GM12878 (cell line): ENCODE results near the gene C11orf65. TPM values are rescaled to one million over a fixed set of nuclear protein-coding genes. Genes with fewer than 3 reads are reported as not detected.

Source experiments
- ATAC-seq: fragments of 200-7000 bp; cut with Tn5 transposase; 3 replicates; pipeline ENCODE4 v1.9.1; 2020; ENCODE audit warnings: mild to moderate bottlenecking, moderate library complexity
- BruUV-seq: library from RNA; stranded (reverse); fragments of 400-500 nt; replicated peaks from 2 replicates; lab custom pipeline; 2021; lab: Mats Ljungman, UMichigan
- CTCF ChIA-PET: fragments of 300-600 bp; sonication (Branson Sonifier 250); formaldehyde crosslinking; extraction: SDS; loops from one replicate; lab custom pipeline; 2021; ENCODE audit warnings: inconsistent platforms; lab: Yijun Ruan, JAX
- POLR2A ChIA-PET: fragments of 350-600 bp; formaldehyde crosslinking; extraction: SDS; loops from one replicate; lab custom pipeline; 2021; ENCODE audit warnings: inconsistent platforms; lab: Charles Lee
- RAD21 ChIA-PET: fragments of 300-600 bp; sonication (Branson Sonifier 250); formaldehyde crosslinking; loops from one replicate; lab custom pipeline; 2023; ENCODE audit warnings: antibody characterized with exemption; ENCODE audit not compliant: unreplicated experiment; lab: Charles Lee
- SMC1A ChIA-PET: fragments of 300-600 bp; sonication (Branson Sonifier 250); formaldehyde crosslinking; loops from one replicate; lab custom pipeline; 2023; ENCODE audit not compliant: unreplicated experiment, uncharacterized antibody; lab: Charles Lee
- DNase-seq: peaks from one replicate; pipeline ENCODE4 v3.0.0-alpha.2; 2011; ENCODE audit warnings: low read depth, low spot score
- FAIRE-seq: peaks from 3 replicates; lab custom pipeline; 2011; peaks lifted over from hg19 to GRCh38; lab: Jason Lieb, UNC
- H2AFZ ChIP-seq: 2 replicates; pipeline ENCODE4 v1.6.0; 2011; ENCODE audit warnings: low read depth, low read length, control low read depth; ENCODE audit not compliant: control insufficient read depth
- H3K27ac ChIP-seq: 2 replicates; pipeline ENCODE4 v1.5.1; 2011; ENCODE audit warnings: control low read depth; ENCODE audit not compliant: control insufficient read depth, insufficient read depth
- H3K27me3 ChIP-seq, 2 experiments: replicated peaks in 1 of 2; 2 replicates each; pipeline versions ENCODE4 v1.6.0 to v1.6.1; 2011; ENCODE audit warnings: low read length in 1 of 2; ENCODE audit not compliant: control insufficient read depth in 2 of 2, insufficient read depth in 2 of 2
- H3K36me3 ChIP-seq, 2 experiments: 2 replicates each; pipeline ENCODE4 v1.5.1; 2011; ENCODE audit warnings: low read length in 1 of 2; ENCODE audit not compliant: control insufficient read depth in 2 of 2, insufficient read depth in 2 of 2
- H3K4me1 ChIP-seq: 2 replicates; pipeline ENCODE4 v1.6.1; 2011; ENCODE audit warnings: mild to moderate bottlenecking, low read length, moderate library complexity, mixed read lengths; ENCODE audit not compliant: control insufficient read depth, insufficient read depth
- H3K4me2 ChIP-seq: 2 replicates; pipeline ENCODE4 v1.6.0; 2011; ENCODE audit warnings: control low read depth; ENCODE audit not compliant: control insufficient read depth, insufficient read depth
- H3K4me3 ChIP-seq: fragments of 200-600 bp; sonication (generic); 2 replicates; pipeline ENCODE4 v1.5.1; 2016
- H3K79me2 ChIP-seq: 2 replicates; pipeline ENCODE4 v1.6.0; 2011; ENCODE audit warnings: low read length; ENCODE audit not compliant: control insufficient read depth, insufficient read depth
- H3K9ac ChIP-seq: 2 replicates; pipeline ENCODE4 v1.8.0; 2011; ENCODE audit warnings: low read length, control low read depth, mixed read lengths; ENCODE audit not compliant: control insufficient read depth, insufficient read depth
- H3K9me3 ChIP-seq: replicated peaks from 3 replicates; pipeline ENCODE4 v1.5.1; 2011; ENCODE audit warnings: mild to moderate bottlenecking, low read length; ENCODE audit not compliant: control insufficient read depth, insufficient read depth
- H4K20me1 ChIP-seq: 2 replicates; pipeline ENCODE4 v1.6.0; 2011; ENCODE audit not compliant: control insufficient read depth, insufficient read depth
- ATF7 ChIP-seq: fragments of 450-650 bp; IDR thresholded peaks from 2 replicates; pipeline ENCODE4 v1.6.1; 2016; ENCODE audit warnings: low read depth, mild to moderate bottlenecking
- GABPA ChIP-seq: IDR thresholded peaks from 2 replicates; pipeline ENCODE4 v1.6.1; 2014; ENCODE audit warnings: antibody characterized with exemption, low read depth, mild to moderate bottlenecking, inconsistent platforms
- JUNB ChIP-seq: IDR thresholded peaks from 2 replicates; pipeline ENCODE4 v1.6.1; 2016; ENCODE audit warnings: antibody characterized with exemption, mild to moderate bottlenecking
- LARP7 ChIP-seq: fragments of 450-650 bp; IDR thresholded peaks from 2 replicates; pipeline ENCODE4 v1.6.1; 2017; ENCODE audit warnings: mild to moderate bottlenecking
- RUNX3 ChIP-seq: IDR thresholded peaks from 2 replicates; pipeline ENCODE4 v1.6.1; 2012; ENCODE audit warnings: low read length, inconsistent platforms
- SRF ChIP-seq, 2 experiments: IDR thresholded peaks; 2 replicates each; pipeline ENCODE4 v1.6.1; 2011; ENCODE audit warnings: low read depth in 2 of 2, low read length in 2 of 2, mild to moderate bottlenecking in 1 of 2, moderate library complexity in 1 of 2
- TCF12 ChIP-seq: IDR thresholded peaks from 2 replicates; pipeline ENCODE4 v1.6.1; 2011; ENCODE audit warnings: low read depth, mild to moderate bottlenecking, low read length
- in situ Hi-C: fragments of 300-500 bp; cut with MboI; formaldehyde crosslinking; loops from 9 replicates; pipeline ENCODE4 v1.14.3; 2018; ENCODE audit warnings: mixed read lengths
- intact Hi-C: fragments of 100-400 bp; cut with micrococcal nuclease; formaldehyde crosslinking; loops from one replicate; pipeline ENCODE4 v1.14.2; 2022; ENCODE audit not compliant: unreplicated experiment
- polyA plus RNA-seq, 11 experiments: library from polyadenylated mRNA; depleted of rRNA in 4 of 11; unstranded in 6 of 11; stranded (reverse) in 5 of 11; fragments of >200 nt; fragmentation: Nextera tagmentation in 4 of 11; fragmentation: Illumina TruSeq in 1 of 11; extraction: Ambion mirVana in 4 of 11; extraction: Trizol in 1 of 11; gene quantifications; 1 replicate in 1 of 11; 2 replicates in 10 of 11; pipeline versions ENCODE4 v1.2.1 to v1.2.3, GENCODE V29; 2011 to 2016; ENCODE audit warnings: inconsistent platforms in 2 of 11, missing spikeins in 2 of 11, low read depth in 1 of 11
- total RNA-seq, 4 experiments: library from RNA; depleted of rRNA in 3 of 4; stranded (reverse); fragments of >200 nt in 3 of 4; fragmentation: Illumina TruSeq in 1 of 4; extraction: Trizol in 1 of 4; gene quantifications; 2 replicates each; pipeline versions ENCODE4 v1.2.1 to v1.2.3, GENCODE V29; 2013 to 2021
- TF ChIP-seq, protein P1 (sequence below): IDR thresholded peaks from 2 replicates; pipeline ENCODE4 v1.6.1; 2012; ENCODE audit warnings: low read depth, low read length, improper control_type of control experiment
- TF ChIP-seq, protein P2 (sequence below): fragments of 450-650 bp; formaldehyde crosslinking; IDR thresholded peaks from 2 replicates; pipeline ENCODE4 v1.5.0; 2022; ENCODE audit warnings: mild to moderate bottlenecking, missing genetic modification characterization

Gene C11orf65
- total and polyA plus RNA-seq, 10 of the 15 experiments (the other 5 are each of a cell fraction or from before 2014, with no cell fraction given): 0.71 to 2.0 (median 1.2) TPM

- Histone ChIP-seq H3K9ac (no peak overlapping the region), H3K79me2 (no peaks in the 10 kb centered on the region), H3K27ac (no peak overlapping the region), H2AFZ (no peak overlapping the region), H3K4me3 (no peak overlapping the region), H3K27me3 (no peaks in the 10 kb centered on the region), H3K36me3 (peaks cover 0 to 29% of the 10 kb centered on the region in 2 experiments; a peak in 3 of 4 replicates), H3K4me1 (no peaks in the 10 kb centered on the region), H3K4me2 (no peak overlapping the region), H3K9me3 (no peaks in the 10 kb centered on the region; the same call in 2 of the 3 replicates), H4K20me1 (no peaks in the 10 kb centered on the region)
- in situ Hi-C loops (no loop called here), intact Hi-C loops (no loop called here)
- no peak for FAIRE-seq
- POLR2A ChIA-PET: no interaction called here
- ATAC-seq: no peak
- no peak for DNase-seq
- RAD21 ChIA-PET: no interaction called here
- SMC1A ChIA-PET: interaction anchor here (1.6 kb wide), 1 partner anchor 18 kb away, joined by 4 read pairs; no protein-coding TSS in a partner anchor
- no peak for TF ChIP-seq GABPA
- TF ChIP-seq, protein P1, sequence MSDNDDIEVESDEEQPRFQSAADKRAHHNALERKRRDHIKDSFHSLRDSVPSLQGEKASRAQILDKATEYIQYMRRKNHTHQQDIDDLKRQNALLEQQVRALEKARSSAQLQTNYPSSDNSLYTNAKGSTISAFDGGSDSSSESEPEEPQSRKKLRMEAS: no peak
- no peak for TF ChIP-seq ATF7
- no peak for TF ChIP-seq SRF (IDR thresholded peaks at IDR 0.05; ENCODE audit: low read depth in 2 of 2, low read length in 2 of 2)
- no peak for TF ChIP-seq RUNX3
- no peak for TF ChIP-seq TCF12
- no peak for TF ChIP-seq LARP7
- TF ChIP-seq, protein P2, sequence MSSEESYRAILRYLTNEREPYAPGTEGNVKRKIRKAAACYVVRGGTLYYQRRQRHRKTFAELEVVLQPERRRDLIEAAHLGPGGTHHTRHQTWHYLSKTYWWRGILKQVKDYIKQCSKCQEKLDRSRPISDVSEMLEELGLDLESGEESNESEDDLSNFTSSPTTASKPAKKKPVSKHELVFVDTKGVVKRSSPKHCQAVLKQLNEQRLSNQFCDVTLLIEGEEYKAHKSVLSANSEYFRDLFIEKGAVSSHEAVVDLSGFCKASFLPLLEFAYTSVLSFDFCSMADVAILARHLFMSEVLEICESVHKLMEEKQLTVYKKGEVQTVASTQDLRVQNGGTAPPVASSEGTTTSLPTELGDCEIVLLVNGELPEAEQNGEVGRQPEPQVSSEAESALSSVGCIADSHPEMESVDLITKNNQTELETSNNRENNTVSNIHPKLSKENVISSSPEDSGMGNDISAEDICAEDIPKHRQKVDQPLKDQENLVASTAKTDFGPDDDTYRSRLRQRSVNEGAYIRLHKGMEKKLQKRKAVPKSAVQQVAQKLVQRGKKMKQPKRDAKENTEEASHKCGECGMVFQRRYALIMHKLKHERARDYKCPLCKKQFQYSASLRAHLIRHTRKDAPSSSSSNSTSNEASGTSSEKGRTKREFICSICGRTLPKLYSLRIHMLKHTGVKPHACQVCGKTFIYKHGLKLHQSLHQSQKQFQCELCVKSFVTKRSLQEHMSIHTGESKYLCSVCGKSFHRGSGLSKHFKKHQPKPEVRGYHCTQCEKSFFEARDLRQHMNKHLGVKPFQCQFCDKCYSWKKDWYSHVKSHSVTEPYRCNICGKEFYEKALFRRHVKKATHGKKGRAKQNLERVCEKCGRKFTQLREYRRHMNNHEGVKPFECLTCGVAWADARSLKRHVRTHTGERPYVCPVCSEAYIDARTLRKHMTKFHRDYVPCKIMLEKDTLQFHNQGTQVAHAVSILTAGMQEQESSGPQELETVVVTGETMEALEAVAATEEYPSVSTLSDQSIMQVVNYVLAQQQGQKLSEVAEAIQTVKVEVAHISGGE: no peak
- no peak for TF ChIP-seq JUNB
- no TSS peak for BruUV-seq
- CTCF ChIA-PET: interaction anchor here (0.8 to 0.9 kb wide), 2 partner anchors 14 to 298 kb away, joined by 3 read pairs; no protein-coding TSS in a partner anchor
These were observed 115.9 kb downstream of the C11orf65 start for GRCh38 chr11:108351468-108351867.
